B cell (primary cell): ENCODE data around the gene PLPPR5. TPM values are rescaled to one million over a fixed set of nuclear protein-coding genes. Genes with fewer than 3 reads are reported as not detected.

Source experiments
- ATAC-seq: fragments of 200-7000 bp; cut with Tn5 transposase; one replicate; pipeline ENCODE4 v1.10.0; 2021; ENCODE audit warnings: low read depth, mild to moderate bottlenecking, moderate number of reproducible peaks, moderate library complexity
- CTCF ChIA-PET: fragments of 350-600 bp; sonication (Branson Sonifier 250); formaldehyde crosslinking; loops from one replicate; lab custom pipeline; 2021; ENCODE audit warnings: antibody characterized with exemption, inconsistent platforms; lab: Charles Lee
- POLR2A ChIA-PET: fragments of 350-600 bp; sonication (Branson Sonifier 250); formaldehyde crosslinking; loops from one replicate; lab custom pipeline; 2021; ENCODE audit warnings: antibody characterized with exemption; lab: Charles Lee
- DNase-seq: peaks from one replicate; pipeline ENCODE4 v3.0.0; 2013
- H2AFZ ChIP-seq: 2 replicates; pipeline ENCODE4 v1.6.1; 2012; ENCODE audit warnings: mild to moderate bottlenecking, low read depth, low read length; ENCODE audit not compliant: insufficient read depth, poor library complexity, severe bottlenecking
- H3K27ac ChIP-seq, 2 donors: 1 replicate in 1 of 2; 2 replicates in 1 of 2; pipeline ENCODE4 v1.5.1; 2012 to 2013; ENCODE audit warnings: low read length in 2 of 2, mild to moderate bottlenecking in 2 of 2, moderate library complexity in 1 of 2
- H3K27me3 ChIP-seq, 4 experiments: fragments of 200-600 bp in 1 of 4; sonication (generic) in 1 of 4; replicated peaks in 1 of 4; 1 replicate in 2 of 4; 2 replicates in 2 of 4; pipeline versions ENCODE4 v1.6.1 to v1.7.0; 2013 to 2016; ENCODE audit warnings: low read length in 3 of 4, mild to moderate bottlenecking in 2 of 4, mixed read lengths in 1 of 4, moderate library complexity in 1 of 4; ENCODE audit not compliant: insufficient read depth in 4 of 4, control insufficient read depth in 3 of 4; ENCODE audit errors: control extremely low read depth in 1 of 4
- H3K36me3 ChIP-seq, 2 experiments: replicated peaks in 1 of 2; 1 replicate in 1 of 2; 2 replicates in 1 of 2; pipeline versions ENCODE4 v1.6.1 to v1.7.1; 2013; ENCODE audit warnings: low read length in 1 of 2; ENCODE audit not compliant: insufficient read depth in 2 of 2, control insufficient read depth in 1 of 2; ENCODE audit errors: control extremely low read depth in 1 of 2, extremely low read depth in 1 of 2
- H3K4me1 ChIP-seq, 2 donors: fragments of 200-600 bp in 1 of 2; sonication (generic) in 1 of 2; 1 replicate in 1 of 2; 2 replicates in 1 of 2; pipeline versions ENCODE4 v1.5.1 to v1.6.1; 2013 to 2017; ENCODE audit warnings: low read length in 2 of 2; ENCODE audit not compliant: control insufficient read depth in 2 of 2, insufficient read depth in 2 of 2
- H3K4me2 ChIP-seq: replicated peaks from 2 replicates; pipeline ENCODE3; 2012; ENCODE audit warnings: mild to moderate bottlenecking, low read depth, low read length; ENCODE audit not compliant: poor library complexity, severe bottlenecking
- H3K4me3 ChIP-seq, 5 experiments: fragments of 200-600 bp in 1 of 5; sonication (generic) in 1 of 5; 1 replicate in 3 of 5; 2 replicates in 2 of 5; pipeline versions ENCODE4 v1.5.1 to v1.7.0; 2011 to 2016; ENCODE audit warnings: low read length in 4 of 5, mild to moderate bottlenecking in 4 of 5, low read depth in 2 of 5, control low read depth in 1 of 5, moderate library complexity in 1 of 5; ENCODE audit not compliant: insufficient read depth in 1 of 5; ENCODE audit errors: control extremely low read depth in 1 of 5, extremely low read depth in 1 of 5
- H3K79me2 ChIP-seq: fragments of 200-600 bp; sonication (generic); one replicate; pipeline ENCODE4 v1.6.0; 2016; ENCODE audit warnings: low read length; ENCODE audit not compliant: control insufficient read depth, insufficient read depth
- H3K9ac ChIP-seq: fragments of 200-600 bp; sonication (generic); 2 replicates; pipeline ENCODE4 v1.6.1; 2017; ENCODE audit warnings: mild to moderate bottlenecking, low read length, moderate library complexity
- H3K9me3 ChIP-seq, 3 donors: one replicate each; pipeline versions ENCODE4 v1.6.1 to v1.7.1; 2013; ENCODE audit warnings: low read length in 2 of 3; ENCODE audit not compliant: control insufficient read depth in 2 of 3, insufficient read depth in 1 of 3; ENCODE audit errors: control extremely low read depth in 1 of 3
- H4K20me1 ChIP-seq: 2 replicates; pipeline ENCODE4 v1.6.0; 2012; ENCODE audit warnings: mild to moderate bottlenecking, low read length; ENCODE audit not compliant: insufficient read depth, control insufficient read depth, poor library complexity, severe bottlenecking
- H3K27ac Mint-ChIP-seq: one replicate; pipeline ENCODE4 v1.8.0; 2021; ENCODE audit warnings: mixed read lengths
- H3K27me3 Mint-ChIP-seq: one replicate; pipeline ENCODE4 v1.8.0; 2021; ENCODE audit warnings: mixed read lengths
- H3K4me1 Mint-ChIP-seq: one replicate; pipeline ENCODE4 v1.8.0; 2021; ENCODE audit warnings: mixed read lengths
- H3K4me3 Mint-ChIP-seq: one replicate; pipeline ENCODE4 v1.8.0; 2021; ENCODE audit warnings: mixed read lengths
- H3K9me3 Mint-ChIP-seq: one replicate; pipeline ENCODE4 v1.8.0; 2022; ENCODE audit warnings: mixed read lengths; ENCODE audit not compliant: insufficient read depth
- EZH2 ChIP-seq: IDR thresholded peaks from 2 replicates; pipeline ENCODE4 v1.6.1; 2012; ENCODE audit warnings: borderline replicate concordance, low read depth, mild to moderate bottlenecking, moderate library complexity, low read length; ENCODE audit not compliant: insufficient read depth, poor library complexity, severe bottlenecking
- WGBS: methylation state at CpG from one replicate; pipeline ENCODE4 v1.1.5; 2013; ENCODE audit warnings: missing lambda C conversion rate; ENCODE audit not compliant: insufficient coverage; 5-methylcytosine and 5-hydroxymethylcytosine counted together
- intact Hi-C: fragments of 100-400 bp; cut with micrococcal nuclease; formaldehyde crosslinking; loops from one replicate; pipeline ENCODE4 v1.10.0; 2022
- polyA plus RNA-seq: library from polyadenylated mRNA; depleted of rRNA; stranded (reverse); fragments of >200 nt; gene quantifications from 2 replicates; pipeline ENCODE4 v1.2.3, GENCODE V29; 2012
- total RNA-seq, 2 donors: library from RNA; stranded (reverse); fragments of 120-200 nt in 1 of 2; gene quantifications; 1 replicate in 1 of 2; 2 replicates in 1 of 2; pipeline versions ENCODE4 v1.2.3 to v1.2.4, GENCODE V29; 2013 to 2022
- TF ChIP-seq, protein P1 (sequence below): fragments of 200-600 bp; IDR thresholded peaks from one replicate; pipeline ENCODE4 v1.8.0; 2022; ENCODE audit warnings: antibody characterized with exemption, mild to moderate bottlenecking

PLPPR5 gene
- total and polyA plus RNA-seq, 2 donors (not counting 1 experiment from before 2014, with no cell fraction given): not detected

DNA sequence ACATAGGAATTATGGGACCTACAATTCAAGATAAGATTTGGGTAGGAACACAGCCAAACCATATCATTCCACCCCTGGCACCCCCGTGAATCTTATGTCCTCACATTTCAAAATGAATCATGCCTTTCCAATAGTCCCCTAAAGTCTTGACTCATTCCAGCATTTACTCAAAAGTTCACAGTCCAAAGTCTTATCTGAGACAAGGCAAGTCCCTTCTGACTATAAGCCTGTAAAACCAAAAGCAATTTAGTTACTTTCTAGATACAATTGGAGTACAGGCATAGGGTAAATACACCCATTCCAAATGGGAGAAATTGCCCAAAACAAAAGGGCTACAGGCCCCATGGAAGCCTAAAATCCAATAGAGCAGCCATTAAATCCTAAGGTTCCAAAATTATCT lies 138.9 kb downstream of the PLPPR5 start:
- no peaks in the 10 kb centered on the region for H3K36me3 ChIP-seq
- H3K9me3 Mint-ChIP-seq: peaks cover 4% of the 10 kb centered on the region
- intact Hi-C loops: no loop called here
- H3K4me3 Mint-ChIP-seq: no peak overlapping the region
- no peak for TF ChIP-seq EZH2
- TF ChIP-seq, protein P1, sequence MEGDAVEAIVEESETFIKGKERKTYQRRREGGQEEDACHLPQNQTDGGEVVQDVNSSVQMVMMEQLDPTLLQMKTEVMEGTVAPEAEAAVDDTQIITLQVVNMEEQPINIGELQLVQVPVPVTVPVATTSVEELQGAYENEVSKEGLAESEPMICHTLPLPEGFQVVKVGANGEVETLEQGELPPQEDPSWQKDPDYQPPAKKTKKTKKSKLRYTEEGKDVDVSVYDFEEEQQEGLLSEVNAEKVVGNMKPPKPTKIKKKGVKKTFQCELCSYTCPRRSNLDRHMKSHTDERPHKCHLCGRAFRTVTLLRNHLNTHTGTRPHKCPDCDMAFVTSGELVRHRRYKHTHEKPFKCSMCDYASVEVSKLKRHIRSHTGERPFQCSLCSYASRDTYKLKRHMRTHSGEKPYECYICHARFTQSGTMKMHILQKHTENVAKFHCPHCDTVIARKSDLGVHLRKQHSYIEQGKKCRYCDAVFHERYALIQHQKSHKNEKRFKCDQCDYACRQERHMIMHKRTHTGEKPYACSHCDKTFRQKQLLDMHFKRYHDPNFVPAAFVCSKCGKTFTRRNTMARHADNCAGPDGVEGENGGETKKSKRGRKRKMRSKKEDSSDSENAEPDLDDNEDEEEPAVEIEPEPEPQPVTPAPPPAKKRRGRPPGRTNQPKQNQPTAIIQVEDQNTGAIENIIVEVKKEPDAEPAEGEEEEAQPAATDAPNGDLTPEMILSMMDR: no peak
- ChIA-PET POLR2A (no interaction called here), CTCF (no interaction called here)
- H3K27ac ChIP-seq: no peak overlapping the region
- peaks cover 7 to 15% (median 8%) of the 10 kb centered on the region in 3 donors for H3K9me3 ChIP-seq
- no peak overlapping the region for H3K4me2 ChIP-seq
- H2AFZ ChIP-seq: no peak overlapping the region
- no peak overlapping the region for H3K27ac Mint-ChIP-seq
- H3K9ac ChIP-seq: no peak overlapping the region
- no peak overlapping the region for H3K4me3 ChIP-seq
- H3K4me1 Mint-ChIP-seq: peaks cover 3% of the 10 kb centered on the region
- no peaks in the 10 kb centered on the region for H3K79me2 ChIP-seq
- H3K4me1 ChIP-seq: peaks cover 2 to 4% of the 10 kb centered on the region in 2 donors
- 100% methylated on average over 1 of the region's 1 CpG for WGBS
- DNase-seq (no peak), ATAC-seq (no peak)
- no peaks in the 10 kb centered on the region for H4K20me1 ChIP-seq
- no peaks in the 10 kb centered on the region for H3K27me3 ChIP-seq
- H3K27me3 Mint-ChIP-seq: no peaks in the 10 kb centered on the region

DNA sequence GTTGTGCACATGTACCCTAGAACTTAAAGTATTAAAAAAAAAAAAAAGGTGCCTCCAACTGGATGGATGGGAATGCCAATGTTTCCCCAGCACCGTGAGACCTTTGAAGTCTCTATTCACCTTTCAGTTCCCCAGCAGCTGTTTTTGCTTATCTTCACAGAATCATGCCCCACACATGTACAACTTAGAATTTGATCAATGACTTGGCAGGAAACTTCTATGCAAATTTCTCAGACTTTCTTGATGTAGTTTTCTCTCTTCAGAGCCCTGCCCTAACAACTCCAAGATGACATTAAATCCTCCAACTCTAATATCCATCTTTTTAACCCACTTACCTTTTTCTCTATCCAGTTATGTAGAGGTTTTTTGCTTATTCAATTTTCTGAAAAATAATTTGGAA lies 144.3 kb downstream of the PLPPR5 start:
- ATAC-seq: no peak

More for the DNA sequence above, 144.3 kb downstream of the PLPPR5 start:
- H3K27me3 Mint-ChIP-seq: no peaks in the 10 kb centered on the region
- TF ChIP-seq, protein P1: no peak
- no peak for TF ChIP-seq EZH2
- no peak for DNase-seq
- Histone ChIP-seq H3K9ac (no peak overlapping the region), H3K4me3 (no peak overlapping the region), H3K4me1 (no peaks in the 10 kb centered on the region), H3K36me3 (no peaks in the 10 kb centered on the region), H3K9me3 (peaks cover 0 to 5% (median 0%) of the 10 kb centered on the region in 3 donors), H3K27me3 (no peaks in the 10 kb centered on the region), H3K79me2 (no peaks in the 10 kb centered on the region), H2AFZ (no peak overlapping the region), H3K27ac (no peak overlapping the region), H4K20me1 (no peaks in the 10 kb centered on the region), H3K4me2 (no peak overlapping the region)
- peaks cover 4% of the 10 kb centered on the region for H3K4me1 Mint-ChIP-seq
- H3K4me3 Mint-ChIP-seq: no peak overlapping the region
- intact Hi-C loops: no loop called here
- ChIA-PET CTCF (no interaction called here), POLR2A (no interaction called here)
- H3K27ac Mint-ChIP-seq: no peak overlapping the region
- no peaks in the 10 kb centered on the region for H3K9me3 Mint-ChIP-seq
- WGBS: 43% methylated on average over 1 of the region's 1 CpG
